ENCODE measurements around the gene ENPP3.
A peak's percentile ranks its signal among the peaks of the same experiment; 100 is the strongest.

Gene ENPP3

GRCh38 chr6:131636880-131637792, at the start of gene ENPP3:
Gene ENPP3, plus strand, starts transcription at chr6:131637302. Its CDS starts 83 bp downstream, at chr6:131637385.
- no peak for DNase-seq

DNA sequence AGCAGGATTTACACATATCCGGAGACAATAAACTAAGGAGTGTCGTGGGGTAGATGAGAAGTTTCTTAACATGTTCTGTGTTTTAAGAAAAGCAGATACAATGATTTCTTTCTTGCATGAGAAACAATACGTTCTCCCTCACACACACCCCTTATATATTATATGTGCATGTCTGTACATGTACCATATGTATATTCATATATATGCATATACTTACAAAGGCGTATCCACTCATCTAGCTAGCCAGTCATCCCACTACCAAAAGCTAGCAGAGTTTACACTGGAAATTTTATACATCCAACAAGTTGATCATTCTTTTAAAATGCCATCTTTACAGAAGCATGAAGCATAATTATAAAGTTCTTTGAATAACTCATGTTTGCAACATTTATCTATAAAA, 49.2 kb upstream of the ENPP3 start:
- DNase-seq: no peak

DNA sequence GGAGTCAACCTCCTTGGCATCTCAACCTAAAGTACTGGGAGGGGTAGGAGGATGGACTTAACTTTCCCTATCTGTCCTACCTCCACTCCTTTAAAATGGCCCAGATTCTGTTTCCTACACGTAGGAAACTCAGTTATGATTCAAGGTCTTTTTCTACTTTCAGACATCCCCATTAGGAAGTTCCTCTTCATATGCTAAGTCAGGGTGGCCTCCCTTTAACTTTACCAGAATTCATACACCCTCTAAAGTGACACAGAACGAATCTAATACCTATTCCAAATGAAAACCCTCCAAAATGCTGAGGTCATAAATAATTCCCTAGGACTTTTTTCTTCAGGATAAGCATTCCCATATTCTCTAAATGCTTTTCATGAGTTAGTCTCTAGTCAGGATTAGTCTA, 48.5 kb upstream of the ENPP3 start:
- no peak for DNase-seq

DNA sequence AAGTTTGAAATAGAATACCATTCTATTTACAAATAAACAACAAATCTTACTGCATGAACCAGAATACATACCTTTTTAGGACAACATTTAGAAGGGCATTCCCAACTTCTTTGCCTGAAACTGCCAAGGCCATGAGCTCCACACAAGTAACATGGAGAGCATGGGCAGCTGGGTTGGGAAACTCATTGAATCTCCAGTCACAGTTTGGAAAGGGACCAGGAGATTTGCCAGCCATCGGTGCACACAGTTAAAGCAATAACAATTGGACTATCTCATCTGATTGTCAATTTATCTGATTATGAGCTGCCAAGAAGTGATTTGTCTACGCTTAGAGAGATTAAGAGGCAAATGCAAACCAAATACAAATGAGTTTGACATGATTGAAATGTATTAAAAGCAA, 44.2 kb upstream of the ENPP3 start:
- DNase-seq: no peak

GRCh38 chr6:131594074-131594473, 43.0 kb upstream of the ENPP3 start:
- DNase-seq: no peak

DNA sequence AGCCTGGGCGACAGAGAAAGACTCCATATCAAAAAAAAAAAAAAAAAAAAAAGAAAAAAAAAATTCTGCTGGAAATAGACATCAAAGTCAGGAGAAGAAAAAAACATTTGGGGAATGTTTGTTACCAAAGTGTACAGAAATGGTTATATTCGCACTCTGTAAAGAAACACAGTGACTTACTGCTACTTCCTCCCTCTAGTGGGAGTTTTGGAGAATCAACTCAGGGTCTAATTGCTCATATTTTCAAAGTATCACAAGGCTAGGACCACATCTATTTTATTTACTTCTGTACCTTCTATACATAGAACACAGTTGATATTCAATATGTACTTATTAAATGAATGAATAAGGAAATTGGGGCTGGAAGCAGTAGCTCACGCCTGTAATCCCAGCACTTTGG, 39.7 kb upstream of the ENPP3 start:
- no peak for DNase-seq

GRCh38 chr6:131600716-131601115, 36.4 kb upstream of the ENPP3 start:
- DNase-seq: no peak

- no peak for DNase-seq
These were observed 34.3 kb upstream of the ENPP3 start for GRCh38 chr6:131602781-131603312.

GRCh38 chr6:131613296-131613925, 23.7 kb upstream of the ENPP3 start:
- DNase-seq: no peak

GRCh38 chr6:131615275-131615674, 21.8 kb upstream of the ENPP3 start:
- DNase-seq: no peak

DNA sequence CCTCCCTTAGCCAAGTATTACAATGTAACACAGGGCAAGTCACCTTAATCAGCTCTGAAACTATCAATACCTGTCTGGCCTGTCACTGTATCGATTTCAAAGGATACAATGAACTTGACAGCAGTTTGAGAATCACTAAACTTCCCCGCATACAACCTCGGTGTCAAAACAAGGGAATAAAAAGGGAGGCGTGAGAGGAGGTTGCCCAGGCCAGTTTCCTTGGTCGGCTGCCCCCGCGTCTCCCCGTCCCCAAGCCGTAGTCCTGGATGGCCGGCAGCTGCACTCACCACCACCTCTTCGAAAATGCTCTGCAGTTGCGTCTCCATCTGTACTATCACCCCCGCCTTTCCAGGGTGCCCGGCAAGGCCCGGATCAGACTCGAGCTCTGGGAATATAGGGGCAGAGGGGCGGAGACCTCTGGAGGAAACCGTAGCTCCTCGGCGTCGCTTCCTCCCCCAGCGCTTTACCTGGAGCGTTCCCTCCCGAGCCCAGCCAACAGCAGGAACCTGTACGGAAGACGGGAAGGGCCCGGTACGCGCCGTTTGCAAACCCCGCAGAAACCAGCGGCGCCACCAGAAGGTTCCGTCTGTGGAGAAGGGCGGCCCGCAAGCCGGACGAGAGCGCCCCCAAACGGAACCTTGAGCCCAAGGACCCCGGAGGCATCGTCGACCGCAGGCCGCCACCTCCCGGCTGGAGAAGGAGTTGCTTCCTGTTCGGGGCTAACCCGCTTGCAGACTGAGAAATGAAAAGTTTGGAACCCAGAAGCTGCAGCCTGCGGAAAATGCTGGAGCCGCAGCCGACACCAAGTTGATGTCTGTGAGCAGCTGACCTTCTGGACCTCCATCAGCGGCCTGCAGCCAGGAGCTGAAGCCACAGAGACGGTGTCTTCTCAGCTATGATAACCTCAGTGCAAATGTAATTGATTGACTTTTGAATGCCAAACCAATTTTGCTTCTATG, 9.1 kb upstream of the ENPP3 start, which contains the start of gene MED23:
Gene MED23, minus strand, starts transcription at position 519 of the 959 bp plus-strand sequence. Its CDS starts 193 bp downstream, at position 326.
- peak; percentile 56 to 97 (median 90) for DNase-seq

DNA sequence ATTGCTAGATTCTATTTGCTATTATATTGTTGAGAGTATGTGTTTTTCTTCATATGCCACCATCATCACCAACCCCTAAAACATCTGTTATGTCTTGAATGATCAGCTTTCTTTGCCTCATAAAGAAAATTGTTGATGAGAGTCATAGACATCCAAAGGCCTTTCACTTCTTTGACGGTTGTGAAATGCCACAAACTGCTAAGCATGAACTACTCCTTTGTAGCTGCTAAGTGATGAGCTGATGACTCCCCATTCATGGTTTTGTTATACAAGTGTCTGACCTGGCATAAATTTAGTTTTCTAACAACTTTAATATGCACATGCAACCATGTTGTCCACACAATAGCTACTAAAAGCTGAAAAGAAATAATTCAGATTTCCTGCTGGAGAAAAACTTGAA, 8.4 kb upstream of the ENPP3 start:
- no peak for DNase-seq

DNA sequence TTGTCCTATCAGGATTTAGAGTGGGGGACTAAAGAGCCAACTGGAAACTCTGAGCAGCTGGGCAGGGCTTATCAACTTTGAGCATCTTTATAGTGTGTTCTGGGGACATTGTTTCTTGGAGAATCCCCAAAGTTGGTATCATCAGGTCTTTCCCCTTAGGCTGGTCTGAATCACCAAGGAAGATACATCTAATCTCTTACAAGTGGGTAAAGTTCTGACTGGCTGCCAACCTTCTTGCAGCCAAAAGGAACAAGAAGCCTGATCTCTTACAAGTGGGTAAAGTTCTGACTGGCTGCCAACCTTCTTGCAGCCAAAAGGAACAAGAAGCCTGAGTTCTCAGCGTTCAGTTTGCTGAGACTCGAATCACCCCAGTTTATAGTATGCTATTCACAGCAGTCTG, 7.5 kb upstream of the ENPP3 start:
- peak in 11 of 56 donors; percentile 1 to 24 (median 5) for DNase-seq

GRCh38 chr6:131631625-131632289, 5.3 kb upstream of the ENPP3 start:
- no peak for DNase-seq

DNA sequence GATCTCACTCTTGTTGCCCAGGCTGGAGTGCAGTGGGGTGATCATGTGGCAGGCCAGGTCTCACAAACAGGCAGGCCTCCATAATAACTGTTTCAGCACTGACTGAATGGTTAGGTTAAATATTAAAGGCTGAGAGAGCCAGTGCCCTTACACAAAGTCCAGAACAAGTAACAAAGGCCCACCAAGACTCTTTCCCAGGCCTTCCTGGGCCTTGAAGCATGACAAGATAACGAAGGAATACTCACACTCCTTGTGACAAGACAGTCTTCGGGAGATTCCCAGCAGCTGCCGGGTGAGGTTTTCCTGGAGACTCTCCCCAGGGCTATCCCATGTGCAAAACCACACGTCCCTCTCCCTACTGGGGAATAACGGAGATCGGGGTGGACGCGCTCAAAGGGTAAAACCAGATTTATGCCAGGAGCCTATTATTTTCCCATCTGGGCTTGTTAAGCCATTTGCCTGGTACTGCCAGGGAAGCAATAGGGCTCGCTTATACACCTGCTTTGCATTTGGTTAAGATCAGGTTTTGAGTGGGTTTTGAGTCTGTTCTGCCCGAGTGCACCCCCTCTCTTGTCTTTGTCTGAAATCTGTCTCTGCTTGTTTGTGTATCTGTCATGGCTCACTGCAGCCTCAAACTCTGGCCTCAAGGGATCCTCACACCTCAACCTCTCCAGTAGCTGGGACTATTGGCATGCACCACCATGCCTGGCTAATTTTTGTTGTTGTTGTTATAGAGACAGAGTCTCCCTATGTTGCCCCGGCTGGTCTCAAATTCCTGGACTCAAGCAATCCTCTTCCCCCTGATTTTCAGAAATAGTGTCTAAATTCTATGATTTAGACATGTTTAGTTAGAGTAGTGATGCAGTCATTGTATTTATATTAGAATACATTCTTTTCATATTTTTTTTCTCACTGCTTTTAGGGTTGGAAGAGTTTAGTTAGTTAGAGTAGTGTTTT, 1.4 kb upstream of the ENPP3 start:
- DNase-seq: no peak

- no peak for DNase-seq
These were observed 911 bp downstream of the ENPP3 start for GRCh38 chr6:131638013-131638412.

GRCh38 chr6:131640100-131640499, 3.0 kb downstream of the ENPP3 start:
- DNase-seq: no peak

DNA sequence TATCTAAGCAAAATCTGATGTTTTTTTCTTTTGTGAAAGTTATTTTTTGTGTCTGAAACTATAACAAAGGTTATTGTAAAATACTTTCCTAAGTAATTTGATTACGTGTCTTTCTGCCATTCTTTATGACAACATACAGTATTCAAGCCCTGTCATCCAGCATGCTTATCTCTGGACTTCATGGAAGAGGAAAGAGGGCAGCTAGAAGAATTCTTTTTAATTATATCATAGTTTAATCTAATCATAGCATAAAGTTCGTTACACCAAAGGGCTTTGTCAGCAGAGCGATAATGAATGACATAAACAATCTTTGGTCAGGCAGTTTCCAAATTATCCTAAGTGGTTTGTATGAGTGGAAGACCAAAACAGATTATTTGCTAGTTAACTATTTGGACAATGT, 3.5 kb downstream of the ENPP3 start:
- DNase-seq: no peak

DNA sequence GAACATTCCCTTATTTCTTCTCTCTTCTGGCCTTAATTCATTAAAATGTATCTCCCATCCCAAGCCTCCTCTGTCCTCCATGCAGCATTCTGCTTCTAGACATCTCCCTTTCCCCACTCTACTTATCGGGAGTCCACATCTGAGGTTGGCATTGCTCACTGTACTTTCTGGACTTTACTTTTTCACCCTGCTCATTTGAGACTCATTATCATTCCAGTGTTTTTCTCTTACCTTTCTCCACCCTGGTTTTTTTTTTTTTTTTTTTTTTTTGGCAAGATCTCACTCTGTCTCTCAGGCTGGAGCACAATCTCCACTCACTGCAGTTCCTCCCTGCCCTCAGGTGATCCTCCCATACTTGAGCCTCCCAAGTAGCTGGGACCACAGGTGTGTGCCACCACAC, 4.5 kb downstream of the ENPP3 start:
- DNase-seq: no peak

Data from amygdala (tissue), 56 donors.